Parathyroid adenoma (tissue), 2 donors: ENCODE results near the gene SLC25A13.

Source experiments
- H2AFZ ChIP-seq: fragments of 300-600 bp; sonication (generic); one replicate; pipeline ENCODE4 v1.7.0; 2017; ENCODE audit warnings: antibody characterized with exemption, mild to moderate bottlenecking
- H3K27ac ChIP-seq: fragments of 300-600 bp; sonication (generic); one replicate; pipeline ENCODE4 v1.7.0; 2017
- H3K27me3 ChIP-seq: fragments of 300-600 bp; sonication (generic); one replicate; pipeline ENCODE4 v1.7.0; 2017; ENCODE audit warnings: low read length; ENCODE audit not compliant: control insufficient read depth, insufficient read depth
- H3K36me3 ChIP-seq: fragments of 300-600 bp; sonication (generic); one replicate; pipeline ENCODE4 v1.7.0; 2017; ENCODE audit warnings: low read length; ENCODE audit not compliant: control insufficient read depth, insufficient read depth
- H3K4me1 ChIP-seq: fragments of 300-600 bp; sonication (generic); one replicate; pipeline ENCODE4 v1.7.0; 2017; ENCODE audit warnings: control low read depth
- H3K4me2 ChIP-seq: fragments of 300-600 bp; sonication (generic); one replicate; pipeline ENCODE4 v1.7.0; 2017; ENCODE audit warnings: low read length
- H3K4me3 ChIP-seq: fragments of 300-600 bp; sonication (generic); one replicate; pipeline ENCODE4 v1.7.0; 2017; ENCODE audit warnings: low read depth, low read length
- H3K79me2 ChIP-seq: fragments of 300-600 bp; sonication (generic); one replicate; pipeline ENCODE4 v1.7.0; 2017; ENCODE audit warnings: control low read depth
- H3K9ac ChIP-seq: fragments of 300-600 bp; sonication (generic); one replicate; pipeline ENCODE4 v1.7.0; 2017; ENCODE audit warnings: mild to moderate bottlenecking
- H3K9me3 ChIP-seq: fragments of 300-600 bp; sonication (generic); one replicate; pipeline ENCODE4 v1.7.0; 2017; ENCODE audit warnings: low read length; ENCODE audit not compliant: control insufficient read depth
- TF ChIP-seq, protein P1 (sequence below): fragments of 300-600 bp; sonication (generic); IDR thresholded peaks from one replicate; pipeline ENCODE4 v1.7.0; 2017; ENCODE audit warnings: antibody characterized with exemption, mild to moderate bottlenecking
- donor health status: primary hyperparathyroidism.

Gene SLC25A13

DNA sequence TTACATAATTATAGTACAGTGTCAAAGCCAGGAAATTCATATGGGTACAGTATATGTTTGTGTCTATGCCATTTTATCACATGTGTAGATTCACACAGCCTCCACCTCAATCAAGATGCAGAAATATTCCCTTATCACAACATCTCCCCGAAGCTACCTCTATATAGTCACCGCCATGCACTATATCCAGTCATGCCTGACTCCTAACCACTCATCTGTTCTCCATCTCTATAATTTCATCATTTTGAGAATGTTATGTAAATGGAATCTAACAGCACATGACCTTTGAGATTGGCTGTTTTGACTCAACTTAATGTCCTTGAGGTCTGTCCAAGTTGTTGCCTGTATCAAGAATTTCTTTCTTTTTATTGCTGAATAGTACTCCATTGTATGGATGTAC is 22.3 kb upstream of the SLC25A13 start:
- Histone ChIP-seq H3K36me3 (no peaks in the 10 kb centered on the region), H3K9ac (no peak overlapping the region), H3K4me2 (no peak overlapping the region), H3K9me3 (no peaks in the 10 kb centered on the region), H3K4me1 (no peaks in the 10 kb centered on the region), H3K79me2 (no peaks in the 10 kb centered on the region), H3K27ac (no peak overlapping the region), H2AFZ (no peak overlapping the region), H3K4me3 (no peak overlapping the region), H3K27me3 (no peaks in the 10 kb centered on the region)
- TF ChIP-seq, protein P1, sequence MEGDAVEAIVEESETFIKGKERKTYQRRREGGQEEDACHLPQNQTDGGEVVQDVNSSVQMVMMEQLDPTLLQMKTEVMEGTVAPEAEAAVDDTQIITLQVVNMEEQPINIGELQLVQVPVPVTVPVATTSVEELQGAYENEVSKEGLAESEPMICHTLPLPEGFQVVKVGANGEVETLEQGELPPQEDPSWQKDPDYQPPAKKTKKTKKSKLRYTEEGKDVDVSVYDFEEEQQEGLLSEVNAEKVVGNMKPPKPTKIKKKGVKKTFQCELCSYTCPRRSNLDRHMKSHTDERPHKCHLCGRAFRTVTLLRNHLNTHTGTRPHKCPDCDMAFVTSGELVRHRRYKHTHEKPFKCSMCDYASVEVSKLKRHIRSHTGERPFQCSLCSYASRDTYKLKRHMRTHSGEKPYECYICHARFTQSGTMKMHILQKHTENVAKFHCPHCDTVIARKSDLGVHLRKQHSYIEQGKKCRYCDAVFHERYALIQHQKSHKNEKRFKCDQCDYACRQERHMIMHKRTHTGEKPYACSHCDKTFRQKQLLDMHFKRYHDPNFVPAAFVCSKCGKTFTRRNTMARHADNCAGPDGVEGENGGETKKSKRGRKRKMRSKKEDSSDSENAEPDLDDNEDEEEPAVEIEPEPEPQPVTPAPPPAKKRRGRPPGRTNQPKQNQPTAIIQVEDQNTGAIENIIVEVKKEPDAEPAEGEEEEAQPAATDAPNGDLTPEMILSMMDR, result no peak

DNA sequence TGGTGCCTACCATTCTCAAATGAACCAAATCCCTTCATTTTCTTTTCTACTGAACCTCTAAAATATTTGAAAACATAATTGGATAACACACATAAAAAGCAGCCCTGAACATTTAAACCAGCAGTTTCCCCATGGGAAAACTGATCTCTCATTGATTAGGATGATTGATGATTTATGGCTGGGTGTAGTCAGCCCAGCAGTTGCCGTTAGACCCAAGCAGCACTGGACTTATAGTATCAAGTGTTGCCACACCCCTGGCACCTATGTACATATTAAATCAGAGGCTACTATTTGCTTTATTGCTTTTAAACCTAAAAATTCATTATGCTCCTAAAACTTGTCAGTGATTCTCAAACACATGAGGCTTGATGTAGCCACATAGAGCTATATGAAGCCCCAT is 20.2 kb upstream of the SLC25A13 start:
- no peak overlapping the region for H3K9ac ChIP-seq
- no peaks in the 10 kb centered on the region for H3K79me2 ChIP-seq
- no peak overlapping the region for H3K4me3 ChIP-seq
- no peaks in the 10 kb centered on the region for H3K36me3 ChIP-seq
- H3K27me3 ChIP-seq, result no peaks in the 10 kb centered on the region
- no peaks in the 10 kb centered on the region for H3K9me3 ChIP-seq
- H3K4me1 ChIP-seq, result no peaks in the 10 kb centered on the region
- H3K27ac ChIP-seq, result no peak overlapping the region
- H2AFZ ChIP-seq, result no peak overlapping the region
- no peak overlapping the region for H3K4me2 ChIP-seq
- TF ChIP-seq, protein P1, result no peak

DNA sequence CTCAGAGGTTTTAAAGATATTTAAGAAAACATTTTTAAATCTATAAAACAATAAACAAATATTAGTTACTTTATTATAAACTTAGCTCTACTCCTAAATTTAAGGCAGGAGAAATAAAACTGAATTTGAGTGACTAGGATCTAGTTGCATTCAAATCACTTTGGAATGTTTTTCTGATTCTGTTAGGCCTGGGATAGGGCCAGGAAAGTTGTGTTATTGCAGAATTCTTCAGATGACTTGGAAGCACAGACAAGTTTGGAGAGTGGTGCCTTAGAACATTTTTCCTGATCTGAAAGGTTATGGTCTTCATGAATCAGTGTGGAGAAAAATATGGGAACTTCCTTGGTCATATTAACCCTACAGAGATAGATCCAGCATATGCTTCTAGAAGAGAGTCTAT is 15.6 kb upstream of the SLC25A13 start:
- H2AFZ ChIP-seq, result no peak overlapping the region
- no peaks in the 10 kb centered on the region for H3K79me2 ChIP-seq
- H3K9me3 ChIP-seq, result no peaks in the 10 kb centered on the region
- H3K4me1 ChIP-seq, result no peaks in the 10 kb centered on the region
- H3K27ac ChIP-seq, result no peak overlapping the region
- no peaks in the 10 kb centered on the region for H3K27me3 ChIP-seq
- TF ChIP-seq, protein P1, result no peak
- no peaks in the 10 kb centered on the region for H3K36me3 ChIP-seq
- no peak overlapping the region for H3K9ac ChIP-seq
- no peak overlapping the region for H3K4me2 ChIP-seq
- H3K4me3 ChIP-seq, result no peak overlapping the region

DNA sequence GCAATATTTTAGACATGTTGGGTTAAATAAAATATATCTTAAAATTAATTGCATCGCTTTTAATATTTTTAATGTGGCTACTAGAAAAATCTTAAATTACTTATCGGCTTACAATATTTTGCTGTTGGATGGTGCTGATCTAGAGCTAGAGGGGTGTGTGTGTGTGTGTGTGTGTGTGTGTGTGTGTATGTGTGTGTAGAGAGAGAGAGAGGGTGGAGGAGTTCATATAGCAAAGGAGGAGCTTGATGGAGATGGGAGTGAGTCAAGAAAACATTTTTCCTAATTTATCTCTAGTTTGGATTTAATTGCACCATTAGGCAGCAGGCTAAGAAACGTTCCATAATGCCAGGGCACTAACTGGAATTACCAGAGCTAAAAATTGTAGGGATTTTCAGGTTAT is 10.4 kb upstream of the SLC25A13 start:
- Histone ChIP-seq H3K79me2 (no peaks in the 10 kb centered on the region), H3K36me3 (no peaks in the 10 kb centered on the region), H3K27ac (no peak overlapping the region), H2AFZ (no peak overlapping the region), H3K27me3 (no peaks in the 10 kb centered on the region), H3K4me1 (no peaks in the 10 kb centered on the region), H3K4me2 (no peak overlapping the region), H3K4me3 (no peak overlapping the region), H3K9ac (no peak overlapping the region), H3K9me3 (no peaks in the 10 kb centered on the region)
- TF ChIP-seq, protein P1, result no peak

DNA sequence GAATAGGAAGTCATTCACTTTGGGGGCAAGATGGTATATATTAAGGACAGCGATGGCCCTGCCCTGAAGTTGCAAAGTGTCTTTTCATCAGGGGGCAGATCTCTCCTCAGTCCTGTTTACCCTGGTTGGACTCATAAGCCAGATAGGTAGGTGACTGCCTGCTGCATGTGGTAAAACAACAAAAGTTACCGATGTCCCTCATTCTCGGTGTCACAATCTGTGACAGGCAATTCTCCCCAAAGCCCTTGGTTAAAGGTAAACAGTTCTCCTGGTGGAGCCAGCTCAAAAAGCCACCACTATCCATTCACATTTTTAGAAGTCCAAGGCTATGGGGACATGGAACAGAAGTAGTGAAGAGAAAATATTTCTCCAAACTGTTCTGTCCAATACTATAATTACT is 9.9 kb upstream of the SLC25A13 start:
- Histone ChIP-seq H3K36me3 (no peaks in the 10 kb centered on the region), H3K79me2 (no peaks in the 10 kb centered on the region), H3K4me3 (no peak overlapping the region), H3K9ac (no peak overlapping the region), H3K4me1 (no peaks in the 10 kb centered on the region), H2AFZ (no peak overlapping the region), H3K27ac (no peak overlapping the region), H3K9me3 (no peaks in the 10 kb centered on the region), H3K27me3 (no peaks in the 10 kb centered on the region), H3K4me2 (no peak overlapping the region)
- TF ChIP-seq, protein P1, result no peak
